K562 (cell line): Measurements from ENCODE around the gene STK11. TPM values are rescaled to one million over a fixed set of nuclear protein-coding genes. Genes with fewer than 3 reads are reported as not detected.

Experiments
- ATAC-seq: fragments of 200-7000 bp; cut with Tn5 transposase; 3 replicates; pipeline ENCODE4 v1.9.1; 2020; ENCODE audit warnings: moderate library complexity
- BruUV-seq: library from RNA; stranded (reverse); fragments of 400-500 nt; replicated peaks from 2 replicates; lab custom pipeline; 2021; lab: Mats Ljungman, UMichigan
- CTCF ChIA-PET: fragments of 300-600 bp; formaldehyde crosslinking; extraction: SDS; loops from one replicate; lab custom pipeline; 2021; ENCODE audit warnings: low intra/inter-chr PET ratio; lab: Yijun Ruan, JAX
- POLR2A ChIA-PET: fragments of 300-600, 350-650 bp; sonication (Branson Sonifier 250); formaldehyde crosslinking; extraction: SDS; loops from one replicate; lab custom pipeline; 2021; ENCODE audit warnings: antibody characterized with exemption, inconsistent platforms; lab: Yijun Ruan, JAX
- DNase-seq, 4 experiments: peaks; one replicate each; pipeline versions ENCODE4 v3.0.0 to v3.0.0-alpha.2; 2011 to 2018; ENCODE audit warnings: low spot score in 3 of 4, mixed read lengths in 3 of 4; ENCODE audit errors: extremely low read depth in 1 of 4
- FAIRE-seq: peaks from 2 replicates; lab custom pipeline; 2011; peaks lifted over from hg19 to GRCh38; lab: Jason Lieb, UNC
- H2AFZ ChIP-seq: 2 replicates; pipeline ENCODE4 v1.6.0; 2011; ENCODE audit warnings: low read depth, low read length, control low read depth, inconsistent platforms
- H3K27ac ChIP-seq: fragments of 200-600 bp; 3 replicates; pipeline ENCODE4 v1.8.0; 2011; ENCODE audit warnings: low read depth, mild to moderate bottlenecking, control low read depth, inconsistent platforms, low read length, moderate library complexity, mixed read lengths; ENCODE audit errors: extremely low read depth
- H3K27me3 ChIP-seq, 2 experiments: fragments of 300-600 bp in 1 of 2; 2 replicates in 1 of 2; 3 replicates in 1 of 2; pipeline versions ENCODE4 v1.6.0 to v1.8.0; 2011; ENCODE audit warnings: inconsistent platforms in 2 of 2, low read length in 2 of 2, mild to moderate bottlenecking in 1 of 2, mixed read lengths in 1 of 2, moderate library complexity in 1 of 2; ENCODE audit not compliant: control insufficient read depth in 2 of 2, insufficient read depth in 2 of 2
- H3K36me3 ChIP-seq: fragments of 300-600 bp; 3 replicates; pipeline ENCODE4 v1.8.0; 2011; ENCODE audit warnings: mild to moderate bottlenecking, low read length, inconsistent platforms; ENCODE audit not compliant: control insufficient read depth, insufficient read depth
- H3K4me1 ChIP-seq, 2 experiments: fragments of 200-600 bp in 1 of 2; replicated peaks in 1 of 2; 2 replicates in 1 of 2; 3 replicates in 1 of 2; pipeline versions ENCODE4 v1.5.1 to v1.8.0; 2011; ENCODE audit warnings: inconsistent platforms in 2 of 2, low read length in 2 of 2, mild to moderate bottlenecking in 1 of 2, mixed read lengths in 1 of 2, moderate library complexity in 1 of 2; ENCODE audit not compliant: control insufficient read depth in 2 of 2, insufficient read depth in 2 of 2
- H3K4me2 ChIP-seq: 2 replicates; pipeline ENCODE4 v1.6.1; 2011; ENCODE audit warnings: low read length, control low read depth, inconsistent platforms, mixed read lengths; ENCODE audit not compliant: insufficient read depth
- H3K4me3 ChIP-seq: fragments of 200-600 bp; sonication (generic), shearing (Covaris generic); 2 replicates; pipeline ENCODE4 v1.5.1; 2016; ENCODE audit warnings: control low read depth, inconsistent platforms
- H3K79me2 ChIP-seq: fragments of 200-600 bp; 3 replicates; pipeline ENCODE4 v1.8.0; 2011; ENCODE audit warnings: low read length, inconsistent platforms; ENCODE audit not compliant: control insufficient read depth, insufficient read depth
- H3K9ac ChIP-seq, 2 experiments: 2 replicates each; pipeline versions ENCODE4 v1.6.0 to v1.6.1; 2011; ENCODE audit warnings: low read depth in 2 of 2, low read length in 2 of 2, control low read depth in 1 of 2, inconsistent platforms in 1 of 2, mild to moderate bottlenecking in 1 of 2, mixed read lengths in 1 of 2; ENCODE audit not compliant: insufficient read depth in 1 of 2
- H3K9me1 ChIP-seq: one replicate; pipeline ENCODE4 v1.6.0; 2011; ENCODE audit warnings: inconsistent platforms, mild to moderate bottlenecking, low read length, moderate library complexity; ENCODE audit not compliant: control insufficient read depth, insufficient read depth
- H3K9me3 ChIP-seq: replicated peaks from 2 replicates; pipeline ENCODE4 v1.5.1; 2011; ENCODE audit warnings: low read depth, low read length, inconsistent platforms; ENCODE audit not compliant: control insufficient read depth, insufficient read depth
- H4K20me1 ChIP-seq: replicated peaks from 2 replicates; pipeline ENCODE4 v1.6.1; 2011; ENCODE audit warnings: low read length, inconsistent platforms, mixed read lengths; ENCODE audit not compliant: control insufficient read depth, insufficient read depth
- DIDO1 ChIP-seq: fragments of 450-650 bp; IDR thresholded peaks from 2 replicates; pipeline ENCODE4 v1.6.1; 2016; ENCODE audit warnings: low read depth, missing biosample characterization, missing genetic modification characterization
- E2F6 ChIP-seq, 2 experiments: IDR thresholded peaks; 2 replicates each; pipeline ENCODE4 v1.6.1; 2011; ENCODE audit warnings: borderline replicate concordance in 1 of 2, control low read depth in 1 of 2, low read depth in 1 of 2, low read length in 1 of 2, mild to moderate bottlenecking in 1 of 2, mixed read lengths in 1 of 2, moderate library complexity in 1 of 2; ENCODE audit not compliant: insufficient read depth in 1 of 2, insufficient read length in 1 of 2, poor library complexity in 1 of 2, severe bottlenecking in 1 of 2; ENCODE audit errors: extremely low read depth in 1 of 2
- FOXP1 ChIP-seq: sonication (generic); formaldehyde crosslinking; IDR thresholded peaks from 2 replicates; pipeline ENCODE4 v1.8.0; 2022; ENCODE audit warnings: mild to moderate bottlenecking, missing genetic modification reagents
- KDM2B ChIP-seq: fragments of 250-450 bp; sonication (Bioruptor Pico); IDR thresholded peaks from 2 replicates; pipeline ENCODE4 v1.8.0; 2021; ENCODE audit warnings: mild to moderate bottlenecking, moderate library complexity
- NFATC3 ChIP-seq: fragments of 450-650 bp; IDR thresholded peaks from 2 replicates; pipeline ENCODE4 v1.6.1; 2017; ENCODE audit warnings: mild to moderate bottlenecking
- POLR2AphosphoS5 ChIP-seq: IDR thresholded peaks from 2 replicates; pipeline ENCODE4 v1.6.1; 2011; ENCODE audit warnings: mild to moderate bottlenecking, low read depth, low read length, moderate library complexity; ENCODE audit not compliant: control insufficient read depth, insufficient read depth
- RUNX1 ChIP-seq: sonication (generic); IDR thresholded peaks from 2 replicates; pipeline ENCODE4 v1.6.1; 2016; ENCODE audit warnings: antibody characterized with exemption, low read depth
- SETDB1 ChIP-seq: IDR thresholded peaks from one replicate; pipeline ENCODE4 v1.6.1; 2012; ENCODE audit warnings: low read length, control low read depth, inconsistent platforms
- SPI1 ChIP-seq: IDR thresholded peaks from 2 replicates; pipeline ENCODE4 v1.6.1; 2011; ENCODE audit warnings: low read depth, low read length, control low read depth, borderline replicate concordance
- ZMIZ1 ChIP-seq, 2 experiments: fragments of 150-350 bp in 1 of 2; IDR thresholded peaks; 2 replicates each; pipeline ENCODE4 v1.6.1; 2012 to 2016; ENCODE audit warnings: low read depth in 2 of 2, low read length in 2 of 2, mild to moderate bottlenecking in 1 of 2, moderate library complexity in 1 of 2
- WGBS: fragments of 100-300 bp; shearing (Covaris generic); methylation state at CpG from one replicate; pipeline ENCODE4 v1.1.6; 2016; ENCODE audit warnings: low coverage, mixed read lengths; ENCODE audit not compliant: insufficient coverage; ENCODE audit errors: missing lambda C conversion rate; 5-methylcytosine and 5-hydroxymethylcytosine counted together
- in situ Hi-C: fragments of 300-500 bp; cut with MboI; formaldehyde crosslinking; loops from 4 replicates; pipeline ENCODE4 v1.15.0; 2018; ENCODE audit warnings: inconsistent platforms, mixed read lengths
- intact Hi-C: fragments of 100-400 bp; cut with micrococcal nuclease; formaldehyde crosslinking; loops from 2 replicates; pipeline ENCODE4 v1.14.2; 2022
- polyA plus RNA-seq, 8 experiments: library from polyadenylated mRNA; depleted of rRNA in 4 of 8; stranded (reverse) in 5 of 8; unstranded in 3 of 8; fragments of >200 nt; fragmentation: Nextera tagmentation in 2 of 8; fragmentation: Illumina TruSeq in 1 of 8; extraction: Ambion mirVana in 2 of 8; extraction: Trizol in 1 of 8; gene quantifications; 2 replicates each; pipeline versions ENCODE4 v1.2.1 to v1.2.3, GENCODE V29; 2011 to 2014; ENCODE audit warnings: inconsistent platforms in 1 of 8, missing spikeins in 1 of 8
- total RNA-seq, 7 experiments: library from RNA; depleted of rRNA in 6 of 7; stranded (reverse); fragments of >200 nt in 6 of 7; fragmentation: Illumina TruSeq in 2 of 7; extraction: Trizol in 2 of 7; gene quantifications; 2 replicates each; pipeline versions ENCODE4 v1.2.1 to v1.2.3, GENCODE V29; 2011 to 2021; ENCODE audit warnings: low replicate concordance in 1 of 7

STK11 gene
- total and polyA plus RNA-seq, 9 of the 15 experiments (the other 6 are each of a cell fraction or from before 2014, with no cell fraction given), result 0.15 to 96.5 (median 31.7) TPM

GRCh38 chr19:1168572-1169410 lies 36.8 kb upstream of the STK11 start (continued):
- no peak for TF ChIP-seq ZMIZ1 (IDR thresholded peaks at IDR 0.05; ENCODE audit: low read depth in 2 of 2, low read length in 2 of 2)

- Histone ChIP-seq H3K27ac (no peak overlapping the region), H3K9ac (peak overlapping the region in 1 of 2 experiments; percentile 78; a peak in 2 of 4 replicates), H3K9me3 (no peaks in the 10 kb centered on the region), H3K4me1 (peaks cover 22 to 87% of the 10 kb centered on the region in 2 experiments; a peak in 4 of 5 replicates), H3K4me3 (no peak overlapping the region), H3K4me2 (peak overlapping the region; percentile 48; the same call in 1 of the 2 replicates), H3K36me3 (peaks cover 49% of the 10 kb centered on the region; the same call in 2 of the 3 replicates), H3K79me2 (peaks cover 91% of the 10 kb centered on the region), H3K27me3 (no peaks in the 10 kb centered on the region), H2AFZ (no peak overlapping the region), H4K20me1 (peaks cover 12% of the 10 kb centered on the region), H3K9me1 (peaks cover 6% of the 10 kb centered on the region)
- POLR2A ChIA-PET, result no interaction called here
- no peak for ATAC-seq
- no peak for TF ChIP-seq POLR2AphosphoS5
- no peak for TF ChIP-seq NFATC3
- no peak for TF ChIP-seq SETDB1
- no peak for TF ChIP-seq DIDO1 (tag)
- no peak for TF ChIP-seq KDM2B
- no peak for TF ChIP-seq FOXP1
- no peak for TF ChIP-seq E2F6 (IDR thresholded peaks at IDR 0.05; ENCODE audit: borderline replicate concordance in 1 of 2, extremely low read depth in 1 of 2, insufficient read depth in 1 of 2, insufficient read length in 1 of 2, low read depth in 1 of 2, low read length in 1 of 2, poor library complexity in 1 of 2, severe bottlenecking in 1 of 2)
- TF ChIP-seq SPI1, result no peak
- TF ChIP-seq RUNX1, result no peak
- no peak for DNase-seq
- FAIRE-seq, result no peak
- no TSS peak for BruUV-seq
- in situ Hi-C loops, result no loop called here
- intact Hi-C loops, result no loop called here
- CTCF ChIA-PET, result no interaction called here
- WGBS, result 84% methylated on average over 10 of the region's 10 CpGs
Measured at GRCh38 chr19:1169411-1169791, 36.2 kb upstream of the STK11 start.
